Loucy (cell line): ENCODE data around the gene SMOC2.

Experiments used
- H2AFZ ChIP-seq: fragments of 200-600 bp; sonication (generic); 2 replicates; pipeline ENCODE4 v1.6.0; 2016; ENCODE audit warnings: antibody characterized with exemption, mild to moderate bottlenecking, low read length, moderate library complexity
- H3F3A ChIP-seq: fragments of 200-600 bp; 2 replicates; pipeline ENCODE4 v1.6.0; 2016; ENCODE audit warnings: antibody characterized with exemption, low read depth, mild to moderate bottlenecking
- H3K27me3 ChIP-seq: fragments of 200-600 bp; sonication (generic); 2 replicates; pipeline ENCODE4 v1.6.1; 2014; ENCODE audit warnings: low read length, mild to moderate bottlenecking; ENCODE audit not compliant: insufficient read depth, poor library complexity, severe bottlenecking
- H3K36me3 ChIP-seq: fragments of 200-600 bp; sonication (generic); 2 replicates; pipeline ENCODE4 v1.6.1; 2016; ENCODE audit warnings: low read length; ENCODE audit not compliant: insufficient read depth
- H3K4me1 ChIP-seq: fragments of 200-600 bp; sonication (generic); 2 replicates; pipeline ENCODE4 v1.5.1; 2014; ENCODE audit warnings: low read length, mild to moderate bottlenecking; ENCODE audit not compliant: insufficient read depth, poor library complexity, severe bottlenecking
- H3K4me2 ChIP-seq: fragments of 200-600 bp; sonication (generic); 2 replicates; pipeline ENCODE4 v1.6.0; 2014; ENCODE audit warnings: antibody characterized with exemption, low read length, low read depth, mild to moderate bottlenecking; ENCODE audit not compliant: poor library complexity, severe bottlenecking
- H3K4me3 ChIP-seq: fragments of 200-600 bp; sonication (generic); 2 replicates; pipeline ENCODE4 v1.5.1; 2014; ENCODE audit warnings: low read length, mild to moderate bottlenecking, mixed read lengths; ENCODE audit not compliant: poor library complexity, severe bottlenecking
- H3K79me2 ChIP-seq: fragments of 200-600 bp; sonication (generic); 2 replicates; pipeline ENCODE4 v1.6.1; 2014; ENCODE audit warnings: low read length; ENCODE audit not compliant: insufficient read depth
- H3K9ac ChIP-seq: fragments of 200-600 bp; sonication (generic); 2 replicates; pipeline ENCODE4 v1.6.0; 2014; ENCODE audit warnings: mild to moderate bottlenecking, low read depth, low read length, moderate library complexity; ENCODE audit not compliant: poor library complexity, severe bottlenecking
- H3K9me2 ChIP-seq: fragments of 200-600 bp; sonication (generic); replicated peaks from 2 replicates; pipeline ENCODE4 v1.6.1; 2016; ENCODE audit warnings: low read depth, low read length, mixed read lengths
- H3K9me3 ChIP-seq: fragments of 200-600 bp; sonication (generic); 2 replicates; pipeline ENCODE4 v1.6.1; 2014; ENCODE audit warnings: mild to moderate bottlenecking, antibody characterized with exemption, low read length, low read depth; ENCODE audit not compliant: insufficient read depth
- H4K20me1 ChIP-seq: fragments of 200-600 bp; sonication (generic); 2 replicates; pipeline ENCODE4 v1.6.0; 2014; ENCODE audit warnings: antibody characterized with exemption, low read length, mild to moderate bottlenecking; ENCODE audit not compliant: insufficient read depth, poor library complexity, severe bottlenecking
- CTCF ChIP-seq: fragments of 200-600 bp; sonication (generic); conservative IDR thresholded peaks from 2 replicates; pipeline ENCODE4 v1.5.1; 2014; ENCODE audit warnings: mild to moderate bottlenecking, antibody characterized with exemption, low read length
- EZH2phosphoT487 ChIP-seq: fragments of 200-600 bp; IDR thresholded peaks from 2 replicates; pipeline ENCODE4 v1.6.1; 2018; ENCODE audit warnings: antibody characterized with exemption, mild to moderate bottlenecking, moderate library complexity, borderline replicate concordance

The SMOC2 gene

GRCh38 chr6:168683621-168684020 is 242.6 kb downstream of the SMOC2 start:
- no peaks in the 10 kb centered on the region for H3K9me2 ChIP-seq
- H3K79me2 ChIP-seq = no peaks in the 10 kb centered on the region
- TF ChIP-seq CTCF (no peak), EZH2phosphoT487 (no peak)
- no peaks in the 10 kb centered on the region for H3K36me3 ChIP-seq
- H3K9ac ChIP-seq = no peak overlapping the region
- H3K4me2 ChIP-seq = no peak overlapping the region
- no peak overlapping the region for H2AFZ ChIP-seq
- H3F3A ChIP-seq = no peaks in the 10 kb centered on the region
- H3K9me3 ChIP-seq = peaks cover 17% of the 10 kb centered on the region; the same call in 1 of the 2 replicates
- H3K4me1 ChIP-seq = no peaks in the 10 kb centered on the region
- H3K27me3 ChIP-seq = no peaks in the 10 kb centered on the region
- no peaks in the 10 kb centered on the region for H4K20me1 ChIP-seq
- no peak overlapping the region for H3K4me3 ChIP-seq

DNA sequence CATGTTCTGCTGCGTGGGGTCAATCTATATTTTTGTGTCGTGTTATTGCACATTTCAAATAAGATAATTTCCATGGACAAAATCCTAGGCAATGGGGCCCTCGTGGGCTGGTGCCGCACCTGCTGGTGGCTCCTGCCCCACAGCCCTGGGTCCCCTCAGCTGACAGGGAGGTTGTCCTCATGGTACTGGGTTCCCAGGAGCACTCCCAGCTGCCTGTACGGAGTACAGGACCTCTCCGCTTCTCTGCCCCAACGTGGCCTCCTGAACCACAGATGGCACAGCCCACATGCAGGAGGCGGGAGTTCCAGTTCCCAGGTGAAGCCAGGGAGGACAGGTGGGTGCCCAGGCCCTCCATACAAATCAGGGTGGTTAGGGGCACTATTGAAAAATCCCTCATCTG is 243.5 kb downstream of the SMOC2 start:
- Histone ChIP-seq H3K9me2 (no peaks in the 10 kb centered on the region), H2AFZ (no peak overlapping the region), H3K27me3 (no peaks in the 10 kb centered on the region), H3K4me3 (no peak overlapping the region), H4K20me1 (no peaks in the 10 kb centered on the region), H3F3A (no peaks in the 10 kb centered on the region), H3K36me3 (no peaks in the 10 kb centered on the region), H3K79me2 (no peaks in the 10 kb centered on the region), H3K4me2 (no peak overlapping the region), H3K9ac (no peak overlapping the region), H3K4me1 (no peaks in the 10 kb centered on the region), H3K9me3 (peaks cover 17% of the 10 kb centered on the region; the same call in 1 of the 2 replicates)
- TF ChIP-seq EZH2phosphoT487 = no peak
- no peak for TF ChIP-seq CTCF

- no peaks in the 10 kb centered on the region for H3F3A ChIP-seq
- no peaks in the 10 kb centered on the region for H4K20me1 ChIP-seq
- H3K79me2 ChIP-seq = no peaks in the 10 kb centered on the region
- no peak overlapping the region for H3K4me2 ChIP-seq
- no peaks in the 10 kb centered on the region for H3K36me3 ChIP-seq
- H3K9ac ChIP-seq = no peak overlapping the region
- H3K4me3 ChIP-seq = no peak overlapping the region
- TF ChIP-seq CTCF (no peak), EZH2phosphoT487 (no peak)
- H3K9me2 ChIP-seq = no peaks in the 10 kb centered on the region
- peaks cover 17% of the 10 kb centered on the region; the same call in 1 of the 2 replicates for H3K9me3 ChIP-seq
- no peaks in the 10 kb centered on the region for H3K27me3 ChIP-seq
- H2AFZ ChIP-seq = no peak overlapping the region
- no peaks in the 10 kb centered on the region for H3K4me1 ChIP-seq
These were observed 243.9 kb downstream of the SMOC2 start for GRCh38 chr6:168684906-168685305.
